ENCODE results near the gene HEYL.

DNA sequence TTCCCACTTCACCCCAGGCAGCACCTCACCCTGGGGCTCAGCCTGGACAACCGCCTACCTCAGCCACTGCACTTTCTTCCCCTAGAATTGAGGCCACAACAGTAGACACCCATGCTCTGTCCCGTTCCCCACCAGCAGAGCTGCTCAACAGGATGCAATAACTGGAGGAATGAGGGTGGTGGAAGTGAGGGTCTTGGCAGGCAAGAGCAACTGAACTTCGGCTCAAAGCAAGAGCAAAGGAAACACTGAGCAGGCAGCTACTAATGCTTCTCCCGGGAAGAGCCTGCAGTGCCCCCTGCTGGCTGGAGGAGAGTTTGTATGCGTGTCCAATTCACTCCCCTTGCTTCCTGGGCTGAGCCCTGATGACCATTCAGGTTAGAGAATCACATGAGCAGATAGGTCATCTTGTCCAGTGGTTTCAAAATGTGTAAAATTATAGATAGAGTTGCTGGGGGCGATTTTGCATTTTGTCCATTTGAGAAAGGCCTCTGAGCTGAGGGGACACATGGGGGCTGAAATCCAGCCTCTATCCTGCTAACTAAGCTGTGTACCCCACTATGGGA lies 18.6 kb upstream of the HEYL start:
- TF ChIP-seq POLR2A (IDR thresholded peaks at IDR 0.05): no peak
- TF ChIP-seq, protein P1, sequence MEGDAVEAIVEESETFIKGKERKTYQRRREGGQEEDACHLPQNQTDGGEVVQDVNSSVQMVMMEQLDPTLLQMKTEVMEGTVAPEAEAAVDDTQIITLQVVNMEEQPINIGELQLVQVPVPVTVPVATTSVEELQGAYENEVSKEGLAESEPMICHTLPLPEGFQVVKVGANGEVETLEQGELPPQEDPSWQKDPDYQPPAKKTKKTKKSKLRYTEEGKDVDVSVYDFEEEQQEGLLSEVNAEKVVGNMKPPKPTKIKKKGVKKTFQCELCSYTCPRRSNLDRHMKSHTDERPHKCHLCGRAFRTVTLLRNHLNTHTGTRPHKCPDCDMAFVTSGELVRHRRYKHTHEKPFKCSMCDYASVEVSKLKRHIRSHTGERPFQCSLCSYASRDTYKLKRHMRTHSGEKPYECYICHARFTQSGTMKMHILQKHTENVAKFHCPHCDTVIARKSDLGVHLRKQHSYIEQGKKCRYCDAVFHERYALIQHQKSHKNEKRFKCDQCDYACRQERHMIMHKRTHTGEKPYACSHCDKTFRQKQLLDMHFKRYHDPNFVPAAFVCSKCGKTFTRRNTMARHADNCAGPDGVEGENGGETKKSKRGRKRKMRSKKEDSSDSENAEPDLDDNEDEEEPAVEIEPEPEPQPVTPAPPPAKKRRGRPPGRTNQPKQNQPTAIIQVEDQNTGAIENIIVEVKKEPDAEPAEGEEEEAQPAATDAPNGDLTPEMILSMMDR (IDR thresholded peaks at IDR 0.05): peak in 3 of 4 experiments; percentile 38 to 63 (median 45)
